ENCODE data around the gene CXCL3. TPM values are rescaled to one million over a fixed set of nuclear protein-coding genes. Genes with fewer than 3 reads are reported as not detected.

CXCL3 gene
- total and polyA plus RNA-seq, 9 of the 15 experiments (the other 6 are each of a cell fraction or from before 2014, with no cell fraction given) = 2.3 to 8.9 (median 6.1) TPM

DNA sequence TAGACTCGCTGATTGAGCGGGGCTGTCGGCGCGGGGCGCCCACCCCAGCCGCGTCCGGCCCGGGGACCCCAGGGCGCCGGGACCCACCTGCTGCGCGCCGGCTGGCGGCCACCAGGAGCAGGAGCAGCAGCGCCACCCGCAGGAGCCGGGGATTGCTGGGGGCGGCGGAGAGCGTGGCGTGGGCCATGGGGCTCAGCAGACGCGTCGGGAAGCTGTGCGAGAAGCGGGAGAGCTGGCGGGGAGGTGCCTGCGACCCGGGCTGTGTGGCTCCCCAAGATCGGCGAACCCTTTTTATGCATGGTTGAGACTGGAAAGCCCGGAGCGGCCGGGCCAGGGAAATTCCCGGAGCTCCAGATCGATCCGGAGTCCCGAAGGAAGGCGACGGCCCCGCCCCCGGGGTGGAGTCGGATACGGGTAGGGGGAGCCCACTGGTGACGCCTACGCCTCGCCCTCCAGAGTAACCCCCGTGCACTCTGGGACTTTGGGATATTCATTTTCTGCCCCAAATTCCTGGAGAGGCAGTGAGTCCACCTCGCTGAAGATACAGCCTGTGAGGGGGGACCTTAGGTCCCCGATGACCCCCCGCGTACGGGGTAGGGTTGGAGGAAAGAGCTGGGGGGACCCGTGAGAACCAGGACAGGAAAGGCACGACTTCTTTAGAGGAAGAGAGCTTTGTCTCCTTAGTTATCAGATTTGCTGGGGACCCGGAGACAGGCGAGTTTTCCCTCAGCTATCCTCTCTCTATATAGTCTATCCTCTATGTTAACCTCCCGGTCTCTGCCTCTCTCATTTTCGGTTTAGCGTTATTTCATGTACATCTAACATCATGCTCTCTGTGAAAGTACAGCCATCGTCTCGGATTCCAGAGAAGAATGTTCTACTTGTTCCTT lies at the start of gene CXCL3 (continued):
- TF ChIP-seq, protein P1, sequence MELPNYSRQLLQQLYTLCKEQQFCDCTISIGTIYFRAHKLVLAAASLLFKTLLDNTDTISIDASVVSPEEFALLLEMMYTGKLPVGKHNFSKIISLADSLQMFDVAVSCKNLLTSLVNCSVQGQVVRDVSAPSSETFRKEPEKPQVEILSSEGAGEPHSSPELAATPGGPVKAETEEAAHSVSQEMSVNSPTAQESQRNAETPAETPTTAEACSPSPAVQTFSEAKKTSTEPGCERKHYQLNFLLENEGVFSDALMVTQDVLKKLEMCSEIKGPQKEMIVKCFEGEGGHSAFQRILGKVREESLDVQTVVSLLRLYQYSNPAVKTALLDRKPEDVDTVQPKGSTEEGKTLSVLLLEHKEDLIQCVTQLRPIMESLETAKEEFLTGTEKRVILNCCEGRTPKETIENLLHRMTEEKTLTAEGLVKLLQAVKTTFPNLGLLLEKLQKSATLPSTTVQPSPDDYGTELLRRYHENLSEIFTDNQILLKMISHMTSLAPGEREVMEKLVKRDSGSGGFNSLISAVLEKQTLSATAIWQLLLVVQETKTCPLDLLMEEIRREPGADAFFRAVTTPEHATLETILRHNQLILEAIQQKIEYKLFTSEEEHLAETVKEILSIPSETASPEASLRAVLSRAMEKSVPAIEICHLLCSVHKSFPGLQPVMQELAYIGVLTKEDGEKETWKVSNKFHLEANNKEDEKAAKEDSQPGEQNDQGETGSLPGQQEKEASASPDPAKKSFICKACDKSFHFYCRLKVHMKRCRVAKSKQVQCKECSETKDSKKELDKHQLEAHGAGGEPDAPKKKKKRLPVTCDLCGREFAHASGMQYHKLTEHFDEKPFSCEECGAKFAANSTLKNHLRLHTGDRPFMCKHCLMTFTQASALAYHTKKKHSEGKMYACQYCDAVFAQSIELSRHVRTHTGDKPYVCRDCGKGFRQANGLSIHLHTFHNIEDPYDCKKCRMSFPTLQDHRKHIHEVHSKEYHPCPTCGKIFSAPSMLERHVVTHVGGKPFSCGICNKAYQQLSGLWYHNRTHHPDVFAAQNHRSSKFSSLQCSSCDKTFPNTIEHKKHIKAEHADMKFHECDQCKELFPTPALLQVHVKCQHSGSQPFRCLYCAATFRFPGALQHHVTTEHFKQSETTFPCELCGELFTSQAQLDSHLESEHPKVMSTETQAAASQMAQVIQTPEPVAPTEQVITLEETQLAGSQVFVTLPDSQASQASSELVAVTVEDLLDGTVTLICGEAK (IDR thresholded peaks at IDR 0.05) = peak; percentile 37; the same call in 1 of the 2 replicates
- TF ChIP-seq, protein P1 (CRISPR knock-in tag; IDR thresholded peaks at IDR 0.05) = no peak
- TF ChIP-seq E2F3 (CRISPR knock-in tag; IDR thresholded peaks at IDR 0.05) = no peak
- TF ChIP-seq RB1 (IDR thresholded peaks at IDR 0.05; ENCODE audit: low read depth) = peak; percentile 40; the same call in 1 of the 2 replicates
- TF ChIP-seq ZNF785 (CRISPR knock-in tag; IDR thresholded peaks at IDR 0.05) = no peak
- TF ChIP-seq CAMTA2 (CRISPR knock-in tag; conservative IDR thresholded peaks at IDR 0.05) = no peak
- TF ChIP-seq SPI1 (IDR thresholded peaks at IDR 0.05; ENCODE audit: borderline replicate concordance, low read depth, low read length) = no peak
- TF ChIP-seq CREB1 (IDR thresholded peaks at IDR 0.05) = no peak
- no peak for TF ChIP-seq CREB1 (CRISPR knock-in tag; IDR thresholded peaks at IDR 0.05)
- no peak for TF ChIP-seq ZNF253 (CRISPR knock-in tag; conservative IDR thresholded peaks at IDR 0.05)
- TF ChIP-seq ZNF217 (CRISPR knock-in tag; IDR thresholded peaks at IDR 0.05) = no peak
- TF ChIP-seq BRF1 (IDR thresholded peaks at IDR 0.05; ENCODE audit: borderline replicate concordance, extremely low read depth, insufficient read length) = no peak
- no peak for TF ChIP-seq ZBED1 (IDR thresholded peaks at IDR 0.05)
- no peak for TF ChIP-seq NCOA1 (IDR thresholded peaks at IDR 0.05; ENCODE audit: low read depth)
- no peak for TF ChIP-seq NR2C2 (CRISPR knock-in tag; IDR thresholded peaks at IDR 0.05)
- TF ChIP-seq NR2C2 (tag; IDR thresholded peaks at IDR 0.05) = 0 out of 2 replicates have a peak, but pooled peaks have one; percentile 10

Measured in K562 (cell line).